Parathyroid adenoma (tissue), 2 donors: ENCODE measurements around the gene SPTBN1.

Source experiments
- H2AFZ ChIP-seq: fragments of 300-600 bp; sonication (generic); one replicate; pipeline ENCODE4 v1.7.0; 2017; ENCODE audit warnings: antibody characterized with exemption, mild to moderate bottlenecking
- H3K27ac ChIP-seq: fragments of 300-600 bp; sonication (generic); one replicate; pipeline ENCODE4 v1.7.0; 2017
- H3K27me3 ChIP-seq: fragments of 300-600 bp; sonication (generic); one replicate; pipeline ENCODE4 v1.7.0; 2017; ENCODE audit warnings: low read length; ENCODE audit not compliant: control insufficient read depth, insufficient read depth
- H3K36me3 ChIP-seq: fragments of 300-600 bp; sonication (generic); one replicate; pipeline ENCODE4 v1.7.0; 2017; ENCODE audit warnings: low read length; ENCODE audit not compliant: control insufficient read depth, insufficient read depth
- H3K4me1 ChIP-seq: fragments of 300-600 bp; sonication (generic); one replicate; pipeline ENCODE4 v1.7.0; 2017; ENCODE audit warnings: control low read depth
- H3K4me2 ChIP-seq: fragments of 300-600 bp; sonication (generic); one replicate; pipeline ENCODE4 v1.7.0; 2017; ENCODE audit warnings: low read length
- H3K4me3 ChIP-seq: fragments of 300-600 bp; sonication (generic); one replicate; pipeline ENCODE4 v1.7.0; 2017; ENCODE audit warnings: low read depth, low read length
- H3K79me2 ChIP-seq: fragments of 300-600 bp; sonication (generic); one replicate; pipeline ENCODE4 v1.7.0; 2017; ENCODE audit warnings: control low read depth
- H3K9ac ChIP-seq: fragments of 300-600 bp; sonication (generic); one replicate; pipeline ENCODE4 v1.7.0; 2017; ENCODE audit warnings: mild to moderate bottlenecking
- H3K9me3 ChIP-seq: fragments of 300-600 bp; sonication (generic); one replicate; pipeline ENCODE4 v1.7.0; 2017; ENCODE audit warnings: low read length; ENCODE audit not compliant: control insufficient read depth
- CTCF ChIP-seq: fragments of 300-600 bp; sonication (generic); IDR thresholded peaks from one replicate; pipeline ENCODE4 v1.7.0; 2017; ENCODE audit warnings: antibody characterized with exemption, mild to moderate bottlenecking
- donor health status: primary hyperparathyroidism.

SPTBN1 gene

GRCh38 chr2:54555318-54555837, 99.3 kb downstream of the SPTBN1 start:
- H3K79me2 ChIP-seq: peaks cover 29% of the 10 kb centered on the region
- no peaks in the 10 kb centered on the region for H3K36me3 ChIP-seq
- H3K27ac ChIP-seq: no peak overlapping the region
- no peak overlapping the region for H3K4me2 ChIP-seq
- H3K9ac ChIP-seq: no peak overlapping the region
- H3K4me3 ChIP-seq: no peak overlapping the region
- no peaks in the 10 kb centered on the region for H3K27me3 ChIP-seq
- TF ChIP-seq CTCF: no peak
- H3K9me3 ChIP-seq: no peaks in the 10 kb centered on the region
- H3K4me1 ChIP-seq: peaks cover 25% of the 10 kb centered on the region
- H2AFZ ChIP-seq: no peak overlapping the region

GRCh38 chr2:54556621-54557121, 100.5 kb downstream of the SPTBN1 start:
- peak overlapping the region; percentile 88 for H2AFZ ChIP-seq
- H3K36me3 ChIP-seq: no peaks in the 10 kb centered on the region
- no peak overlapping the region for H3K9ac ChIP-seq
- TF ChIP-seq CTCF: no peak
- peak overlapping the region; percentile 96 for H3K4me3 ChIP-seq
- peaks cover 20% of the 10 kb centered on the region for H3K4me1 ChIP-seq
- peak overlapping the region; percentile 83 for H3K4me2 ChIP-seq
- H3K27ac ChIP-seq: peak overlapping the region; percentile 87
- H3K9me3 ChIP-seq: no peaks in the 10 kb centered on the region
- H3K79me2 ChIP-seq: peaks cover 32% of the 10 kb centered on the region
- H3K27me3 ChIP-seq: no peaks in the 10 kb centered on the region

GRCh38 chr2:54557211-54557600, 101.1 kb downstream of the SPTBN1 start:
- Histone ChIP-seq H3K4me3 (peak overlapping the region; percentile 96), H3K79me2 (peaks cover 37% of the 10 kb centered on the region), H3K27ac (peak overlapping the region; percentile 87), H3K36me3 (no peaks in the 10 kb centered on the region), H3K27me3 (no peaks in the 10 kb centered on the region), H3K4me2 (peak overlapping the region; percentile 83), H3K9ac (no peak overlapping the region), H3K4me1 (peaks cover 21% of the 10 kb centered on the region), H3K9me3 (no peaks in the 10 kb centered on the region), H2AFZ (peak overlapping the region; percentile 88)
- TF ChIP-seq CTCF: no peak

- Histone ChIP-seq H3K36me3 (no peaks in the 10 kb centered on the region), H3K9me3 (no peaks in the 10 kb centered on the region), H3K4me3 (peak overlapping the region; percentile 96), H3K4me2 (peak overlapping the region; percentile 83), H3K27ac (peak overlapping the region; percentile 87), H3K27me3 (no peaks in the 10 kb centered on the region), H3K9ac (peak overlapping the region; percentile 51), H3K4me1 (peaks cover 22% of the 10 kb centered on the region), H3K79me2 (peaks cover 36% of the 10 kb centered on the region), H2AFZ (peak overlapping the region; percentile 88)
- TF ChIP-seq CTCF: peak; percentile 21
These were observed 101.6 kb downstream of the SPTBN1 start for GRCh38 chr2:54557601-54558187.
